Measurements from ENCODE around the gene NHEJ1. TPM values are rescaled to one million over a fixed set of nuclear protein-coding genes. Genes with fewer than 3 reads are reported as not detected.

NHEJ1 gene
- total and polyA plus RNA-seq, 8 donors = 3.9 to 8.7 (median 6.6) TPM

DNA sequence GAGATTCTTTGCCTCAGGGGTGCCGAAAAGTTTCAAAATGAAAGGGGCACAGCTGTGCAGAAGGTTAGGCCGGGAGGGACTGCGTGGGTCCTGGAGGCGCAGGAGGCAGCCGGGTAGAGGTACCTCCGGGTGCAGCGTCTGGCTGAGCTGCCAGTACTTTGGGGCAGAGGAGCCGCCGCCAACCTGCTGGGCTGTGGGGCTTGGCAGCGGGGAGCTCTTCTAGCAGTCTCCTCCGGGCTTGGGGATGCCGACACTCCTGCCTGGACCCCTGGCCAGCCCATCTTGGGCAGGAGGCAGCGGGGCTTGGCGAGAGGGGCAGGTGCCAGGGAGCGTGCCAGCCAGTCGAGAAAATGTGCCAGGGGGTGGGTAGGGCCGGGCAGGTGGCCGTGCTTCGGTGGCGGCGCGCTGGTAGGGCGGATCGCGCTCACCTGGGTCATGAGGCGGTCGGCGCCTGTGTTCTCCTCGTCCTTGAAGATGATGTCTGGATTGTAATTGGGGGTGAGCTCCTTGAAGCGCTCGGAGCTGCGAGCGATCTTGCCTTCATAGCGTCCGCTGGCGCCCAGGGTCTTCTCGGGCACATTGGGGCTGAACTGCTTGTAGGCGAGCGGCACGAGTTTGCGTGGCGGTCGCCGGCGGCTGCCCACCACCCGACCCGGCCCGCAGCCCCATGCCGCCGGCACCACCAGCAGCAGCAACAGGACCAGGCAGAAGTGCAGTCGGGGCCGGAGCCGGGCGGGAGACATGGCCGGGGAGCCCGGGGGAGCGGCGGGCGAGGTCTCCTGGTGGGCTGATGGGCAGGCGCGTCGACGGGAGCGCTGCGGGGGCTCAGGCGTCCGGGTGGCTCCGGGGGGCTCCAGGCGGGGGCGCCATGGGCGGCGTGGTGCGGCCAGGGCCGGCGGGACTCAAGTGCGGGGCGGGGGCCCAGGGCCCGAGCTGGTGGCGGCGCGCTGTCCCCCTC, 100.6 kb downstream of the NHEJ1 start:
- H3K4me1 ChIP-seq = peaks cover 27 to 32% (median 28%) of the 10 kb centered on the region in 3 donors
- WGBS, 2 donors = 2% methylated on average over 46 to 81 of the region's 81 CpGs
- peak overlapping the region in 2 of 4 donors; percentile 22 to 35 for H3K4me3 ChIP-seq
- no peaks in the 10 kb centered on the region for H3K9me3 ChIP-seq
- no peak overlapping the region for H3K27ac ChIP-seq
- ATAC-seq (peak; percentile 12 to 30 (median 21)), DNase-seq (peak in 3 of 6 donors; percentile 49 to 85 (median 76)), FAIRE-seq (no peak)
- H3K27me3 ChIP-seq = peaks cover 0 to 22% (median 4%) of the 10 kb centered on the region in 4 donors
- TF ChIP-seq, protein P1, sequence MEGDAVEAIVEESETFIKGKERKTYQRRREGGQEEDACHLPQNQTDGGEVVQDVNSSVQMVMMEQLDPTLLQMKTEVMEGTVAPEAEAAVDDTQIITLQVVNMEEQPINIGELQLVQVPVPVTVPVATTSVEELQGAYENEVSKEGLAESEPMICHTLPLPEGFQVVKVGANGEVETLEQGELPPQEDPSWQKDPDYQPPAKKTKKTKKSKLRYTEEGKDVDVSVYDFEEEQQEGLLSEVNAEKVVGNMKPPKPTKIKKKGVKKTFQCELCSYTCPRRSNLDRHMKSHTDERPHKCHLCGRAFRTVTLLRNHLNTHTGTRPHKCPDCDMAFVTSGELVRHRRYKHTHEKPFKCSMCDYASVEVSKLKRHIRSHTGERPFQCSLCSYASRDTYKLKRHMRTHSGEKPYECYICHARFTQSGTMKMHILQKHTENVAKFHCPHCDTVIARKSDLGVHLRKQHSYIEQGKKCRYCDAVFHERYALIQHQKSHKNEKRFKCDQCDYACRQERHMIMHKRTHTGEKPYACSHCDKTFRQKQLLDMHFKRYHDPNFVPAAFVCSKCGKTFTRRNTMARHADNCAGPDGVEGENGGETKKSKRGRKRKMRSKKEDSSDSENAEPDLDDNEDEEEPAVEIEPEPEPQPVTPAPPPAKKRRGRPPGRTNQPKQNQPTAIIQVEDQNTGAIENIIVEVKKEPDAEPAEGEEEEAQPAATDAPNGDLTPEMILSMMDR (IDR thresholded peaks at IDR 0.05) = no peak
- intact Hi-C loops (cut with DNase I) = loop anchor here (5.0 to 10.0 kb wide), 4 partner anchors 57 to 235 kb away; no protein-coding TSS in a partner anchor
- H3K36me3 ChIP-seq = no peaks in the 10 kb centered on the region

GRCh38 chr2:219059375-219059724, 101.3 kb downstream of the NHEJ1 start:
- Histone ChIP-seq H3K27ac (no peak overlapping the region), H3K27me3 (peaks cover 0 to 22% (median 4%) of the 10 kb centered on the region in 4 donors), H3K9me3 (no peaks in the 10 kb centered on the region), H3K4me1 (peaks cover 27 to 32% (median 28%) of the 10 kb centered on the region in 3 donors), H3K36me3 (no peaks in the 10 kb centered on the region), H3K4me3 (peak overlapping the region in 2 of 4 donors; percentile 22 to 35)
- ATAC-seq = peak in 2 of 4 donors; percentile 1 to 3
- TF ChIP-seq, protein P1 (IDR thresholded peaks at IDR 0.05) = no peak
- 3% methylated on average over 17 of the region's 17 CpGs for WGBS, 2 donors
- FAIRE-seq = no peak
- intact Hi-C loops (cut with DNase I) = loop anchor here (5.0 to 10.0 kb wide), 4 partner anchors 58 to 235 kb away; no protein-coding TSS in a partner anchor
- no peak for DNase-seq

GRCh38 chr2:219058541-219059374, 101.9 kb downstream of the NHEJ1 start:
- peaks cover 0 to 22% (median 4%) of the 10 kb centered on the region in 4 donors for H3K27me3 ChIP-seq
- intact Hi-C loops (cut with DNase I) = loop anchor here (5.0 to 10.0 kb wide), 4 partner anchors 59 to 236 kb away; no protein-coding TSS in a partner anchor
- no peak for FAIRE-seq
- H3K9me3 ChIP-seq = no peaks in the 10 kb centered on the region
- H3K27ac ChIP-seq = no peak overlapping the region
- TF ChIP-seq, protein P1 (IDR thresholded peaks at IDR 0.05) = no peak
- ATAC-seq = peak; percentile 90 to 91 (median 90)
- peaks cover 27 to 32% (median 28%) of the 10 kb centered on the region in 3 donors for H3K4me1 ChIP-seq
- no peaks in the 10 kb centered on the region for H3K36me3 ChIP-seq
- peak overlapping the region in 2 of 4 donors; percentile 22 to 35 for H3K4me3 ChIP-seq
- DNase-seq = peak; percentile 77 to 94 (median 87)
- 2 to 3% methylated on average over 37 to 42 of the region's 42 CpGs for WGBS, 2 donors

- 5 to 7% methylated on average over 52 of the region's 52 CpGs for WGBS, 2 donors
- peaks cover 27 to 32% (median 28%) of the 10 kb centered on the region in 3 donors for H3K4me1 ChIP-seq
- H3K36me3 ChIP-seq = no peaks in the 10 kb centered on the region
- H3K27ac ChIP-seq = no peak overlapping the region
- ATAC-seq (peak; percentile 89 to 96 (median 92)), DNase-seq (peak; percentile 72 to 95 (median 87)), FAIRE-seq (no peak)
- H3K9me3 ChIP-seq = no peaks in the 10 kb centered on the region
- peak overlapping the region in 1 of 4 donors; percentile 26 for H3K4me3 ChIP-seq
- TF ChIP-seq, protein P1 (IDR thresholded peaks at IDR 0.05) = peak; percentile 89 to 93 (median 90)
- intact Hi-C loops (cut with DNase I) = loop anchor here (5.0 to 10.0 kb wide), 4 partner anchors 59 to 237 kb away; no protein-coding TSS in a partner anchor
- peaks cover 0 to 22% (median 4%) of the 10 kb centered on the region in 4 donors for H3K27me3 ChIP-seq
Observed at GRCh38 chr2:219057709-219058540, 102.7 kb downstream of the NHEJ1 start.
